GM18499 (cell line): ENCODE data around the gene ZNF771.

Experiments
- ATAC-seq: cut with Tn5 transposase; IDR thresholded peaks from one replicate; pipeline ENCODE4 v1.9.1; 2021; ENCODE audit warnings: moderate number of reproducible peaks; ENCODE audit not compliant: insufficient read depth, unreplicated experiment

Gene ZNF771

GRCh38 chr16:30407102-30407803 lies at the start of gene ZNF771:
ZNF771 (plus strand) TSS chr16:30407606; CDS start chr16:30408054, 448 bp downstream.
- no peak for ATAC-seq

- ATAC-seq = no peak
Observed at GRCh38 chr16:30357715-30358576, 49.5 kb upstream of the ZNF771 start.

GRCh38 chr16:30358577-30358936 lies 48.8 kb upstream of the ZNF771 start:
- ATAC-seq = no peak

- no peak for ATAC-seq
Observed at GRCh38 chr16:30358990-30359870, 48.2 kb upstream of the ZNF771 start.

- ATAC-seq = no peak
Observed at GRCh38 chr16:30359871-30360170, 47.6 kb upstream of the ZNF771 start.

GRCh38 chr16:30361180-30361579 lies 46.2 kb upstream of the ZNF771 start:
- no peak for ATAC-seq

- no peak for ATAC-seq
Observed at GRCh38 chr16:30365200-30365599, 42.2 kb upstream of the ZNF771 start.

- no peak for ATAC-seq
Observed at GRCh38 chr16:30366511-30366910, 40.9 kb upstream of the ZNF771 start.

- no peak for ATAC-seq
Observed at GRCh38 chr16:30367349-30368009, 39.9 kb upstream of the ZNF771 start.

GRCh38 chr16:30368122-30368791 lies 39.1 kb upstream of the ZNF771 start:
- no peak for ATAC-seq

GRCh38 chr16:30368792-30369090 lies 38.7 kb upstream of the ZNF771 start:
- no peak for ATAC-seq

- no peak for ATAC-seq
Observed at GRCh38 chr16:30369091-30369937, 38.1 kb upstream of the ZNF771 start.

GRCh38 chr16:30369938-30370455 lies 37.4 kb upstream of the ZNF771 start:
- no peak for ATAC-seq

GRCh38 chr16:30370456-30371247 lies 36.8 kb upstream of the ZNF771 start, which contains the start of gene TBC1D10B:
TBC1D10B (minus strand) TSS chr16:30370494; CDS start chr16:30370183, 311 bp downstream.
- ATAC-seq = peak; percentile 75

GRCh38 chr16:30371248-30371816 lies 36.1 kb upstream of the ZNF771 start:
- no peak for ATAC-seq

- ATAC-seq = no peak
Observed at GRCh38 chr16:30372038-30372712, 35.2 kb upstream of the ZNF771 start.

- no peak for ATAC-seq
Observed at GRCh38 chr16:30372725-30373124, 34.7 kb upstream of the ZNF771 start.
